Activated T-cell treated with anti-CD3 and anti-CD28 coated beads, Interleukin-2, amount 50 U/mL, for 72 hours (primary cell): Measurements from ENCODE around the gene ADAMTS4. TPM values are rescaled to one million over a fixed set of nuclear protein-coding genes. Genes with fewer than 3 reads are reported as not detected.

Experiments used
- ATAC-seq, 2 donors: fragments of 150-1000 bp; cut with Tn5 transposase; replicated peaks in 1 of 2; 2 replicates each; pipeline ENCODE4 v1.10.0; 2021; ENCODE audit warnings: moderate library complexity in 2 of 2, mild to moderate bottlenecking in 1 of 2
- DNase-seq, 2 donors: peaks; one replicate each; pipeline ENCODE4 v3.0.0; 2021 to 2022; ENCODE audit warnings: mixed read lengths in 1 of 2
- H3K27ac Mint-ChIP-seq: one replicate; pipeline ENCODE4 v1.8.0; 2022; ENCODE audit warnings: mild to moderate bottlenecking, moderate library complexity, mixed read lengths
- H3K27me3 Mint-ChIP-seq: one replicate; pipeline ENCODE4 v1.8.0; 2022; ENCODE audit warnings: low read depth, mixed read lengths
- H3K36me3 Mint-ChIP-seq, 2 donors: one replicate each; pipeline ENCODE4 v1.8.0; 2022; ENCODE audit warnings: mixed read lengths in 2 of 2, mild to moderate bottlenecking in 1 of 2; ENCODE audit not compliant: insufficient read depth in 2 of 2
- H3K4me1 Mint-ChIP-seq: one replicate; pipeline ENCODE4 v1.8.0; 2022; ENCODE audit warnings: low read depth, mixed read lengths
- H3K4me3 Mint-ChIP-seq, 2 donors: one replicate each; pipeline ENCODE4 v1.8.0; 2022; ENCODE audit warnings: mild to moderate bottlenecking in 2 of 2, mixed read lengths in 2 of 2, moderate library complexity in 2 of 2
- H3K9me3 Mint-ChIP-seq, 2 donors: one replicate each; pipeline ENCODE4 v1.8.0; 2022; ENCODE audit warnings: mixed read lengths in 2 of 2
- total RNA-seq, 2 donors: library from RNA; stranded (reverse); gene quantifications; one replicate each; pipeline ENCODE4 v1.2.3, GENCODE V29; 2022

Gene ADAMTS4
- total RNA-seq, 2 donors from 2014 or later: 4.0 to 7.7 TPM

GRCh38 chr1:161214369-161214768 lies 15.5 kb upstream of the ADAMTS4 start:
- peaks cover 10 to 26% of the 10 kb centered on the region in 2 donors for H3K36me3 Mint-ChIP-seq
- H3K9me3 Mint-ChIP-seq: no peaks in the 10 kb centered on the region
- no peak for DNase-seq
- H3K27me3 Mint-ChIP-seq: no peaks in the 10 kb centered on the region
- peak overlapping the region; percentile 17 for H3K27ac Mint-ChIP-seq
- peaks cover 40% of the 10 kb centered on the region for H3K4me1 Mint-ChIP-seq
- no peak overlapping the region for H3K4me3 Mint-ChIP-seq
- no peak for ATAC-seq

- H3K36me3 Mint-ChIP-seq: peaks cover 14 to 31% of the 10 kb centered on the region in 2 donors
- H3K9me3 Mint-ChIP-seq: no peaks in the 10 kb centered on the region
- H3K4me3 Mint-ChIP-seq: no peak overlapping the region
- no peaks in the 10 kb centered on the region for H3K27me3 Mint-ChIP-seq
- H3K27ac Mint-ChIP-seq: no peak overlapping the region
- peak; percentile 78 to 80 for DNase-seq
- peak; percentile 91 to 94 for ATAC-seq
- H3K4me1 Mint-ChIP-seq: peaks cover 25% of the 10 kb centered on the region
These were observed 11.0 kb upstream of the ADAMTS4 start for GRCh38 chr1:161209790-161210409.

GRCh38 chr1:161207173-161207572 lies 8.3 kb upstream of the ADAMTS4 start:
- peaks cover 14 to 30% of the 10 kb centered on the region in 2 donors for H3K36me3 Mint-ChIP-seq
- H3K27me3 Mint-ChIP-seq: no peaks in the 10 kb centered on the region
- H3K4me3 Mint-ChIP-seq: no peak overlapping the region
- ATAC-seq: no peak
- H3K4me1 Mint-ChIP-seq: peaks cover 46% of the 10 kb centered on the region
- H3K27ac Mint-ChIP-seq: no peak overlapping the region
- H3K9me3 Mint-ChIP-seq: no peaks in the 10 kb centered on the region
- DNase-seq: no peak

GRCh38 chr1:161206411-161207140 lies 7.7 kb upstream of the ADAMTS4 start:
- no peak overlapping the region for H3K27ac Mint-ChIP-seq
- H3K27me3 Mint-ChIP-seq: no peaks in the 10 kb centered on the region
- no peak overlapping the region for H3K4me3 Mint-ChIP-seq
- DNase-seq (no peak), ATAC-seq (no peak)
- peaks cover 15 to 26% of the 10 kb centered on the region in 2 donors for H3K36me3 Mint-ChIP-seq
- no peaks in the 10 kb centered on the region for H3K9me3 Mint-ChIP-seq
- H3K4me1 Mint-ChIP-seq: peaks cover 50% of the 10 kb centered on the region

GRCh38 chr1:161201836-161202712 lies 3.2 kb upstream of the ADAMTS4 start, which contains the start of gene NDUFS2:
Gene NDUFS2, plus strand, starts transcription at chr1:161202367. Its CDS starts 19 bp downstream, at chr1:161202386.
- peaks cover 63% of the 10 kb centered on the region for H3K4me1 Mint-ChIP-seq
- no peaks in the 10 kb centered on the region for H3K9me3 Mint-ChIP-seq
- DNase-seq (peak; percentile 93 to 96), ATAC-seq (peak; percentile 98 to 99)
- peak within 1 kb of the TSS; percentile 87 to 96 for H3K4me3 Mint-ChIP-seq
- H3K27me3 Mint-ChIP-seq: no peaks in the 10 kb centered on the region
- H3K27ac Mint-ChIP-seq: peak within 1 kb of the TSS; percentile 97
- H3K36me3 Mint-ChIP-seq: peaks cover 10 to 12% of the 10 kb centered on the region in 2 donors

- H3K9me3 Mint-ChIP-seq: no peaks in the 10 kb centered on the region
- H3K4me1 Mint-ChIP-seq: peaks cover 57% of the 10 kb centered on the region
- no peak for DNase-seq
- H3K4me3 Mint-ChIP-seq: peak overlapping the region; percentile 87 to 96
- H3K27me3 Mint-ChIP-seq: no peaks in the 10 kb centered on the region
- no peak for ATAC-seq
- H3K36me3 Mint-ChIP-seq: peaks cover 10% of the 10 kb centered on the region in 2 donors
- H3K27ac Mint-ChIP-seq: peak overlapping the region; percentile 97
These were observed 2.4 kb upstream of the ADAMTS4 start for GRCh38 chr1:161200992-161201835.

GRCh38 chr1:161200421-161200991 lies 1.7 kb upstream of the ADAMTS4 start:
- peak overlapping the region; percentile 87 to 96 for H3K4me3 Mint-ChIP-seq

GRCh38 chr1:161199506-161200139 lies 769 bp upstream of the ADAMTS4 start:
- ATAC-seq: no peak
- no peak for DNase-seq
- H3K9me3 Mint-ChIP-seq: no peaks in the 10 kb centered on the region
- peak overlapping the region; percentile 97 for H3K27ac Mint-ChIP-seq
- H3K4me3 Mint-ChIP-seq: peak overlapping the region; percentile 87 to 96
- H3K27me3 Mint-ChIP-seq: no peaks in the 10 kb centered on the region
- peaks cover 7 to 8% of the 10 kb centered on the region in 2 donors for H3K36me3 Mint-ChIP-seq
- H3K4me1 Mint-ChIP-seq: peaks cover 56% of the 10 kb centered on the region

More at GRCh38 chr1:161200421-161200991, 1.7 kb upstream of the ADAMTS4 start:
- H3K9me3 Mint-ChIP-seq: no peaks in the 10 kb centered on the region
- DNase-seq (no peak), ATAC-seq (peak in 1 of 2 donors; percentile 24)
- peaks cover 55% of the 10 kb centered on the region for H3K4me1 Mint-ChIP-seq
- no peaks in the 10 kb centered on the region for H3K27me3 Mint-ChIP-seq
- peaks cover 7 to 8% of the 10 kb centered on the region in 2 donors for H3K36me3 Mint-ChIP-seq
- H3K27ac Mint-ChIP-seq: peak overlapping the region; percentile 97

GRCh38 chr1:161198194-161198896 lies 509 bp downstream of the ADAMTS4 start:
- peaks cover 44% of the 10 kb centered on the region for H3K4me1 Mint-ChIP-seq
- H3K4me3 Mint-ChIP-seq: no peak overlapping the region
- H3K9me3 Mint-ChIP-seq: no peaks in the 10 kb centered on the region
- H3K27me3 Mint-ChIP-seq: no peaks in the 10 kb centered on the region
- DNase-seq (no peak), ATAC-seq (no peak)
- no peak overlapping the region for H3K27ac Mint-ChIP-seq
- H3K36me3 Mint-ChIP-seq: peaks cover 0 to 3% of the 10 kb centered on the region in 2 donors

- Mint-ChIP-seq H3K9me3 (no peaks in the 10 kb centered on the region), H3K27ac (no peak overlapping the region), H3K27me3 (no peaks in the 10 kb centered on the region), H3K36me3 (peaks cover 0 to 3% of the 10 kb centered on the region in 2 donors), H3K4me1 (peaks cover 42% of the 10 kb centered on the region), H3K4me3 (no peak overlapping the region)
- DNase-seq: no peak
- no peak for ATAC-seq
These were observed 1.2 kb downstream of the ADAMTS4 start for GRCh38 chr1:161197560-161198193.
